GM21526 (cell line): ENCODE data around the gene SERINC1.
"Not testable (repeated sequence)": the region's sequence is repeated elsewhere in the genome, so short reads cannot be mapped to it uniquely, and the experiment has no call there.

Experiments used
- ATAC-seq: cut with Tn5 transposase; IDR thresholded peaks from one replicate; pipeline ENCODE4 v1.9.1; 2021; ENCODE audit warnings: moderate library complexity; ENCODE audit not compliant: unreplicated experiment, low FRiP score

Gene SERINC1

DNA sequence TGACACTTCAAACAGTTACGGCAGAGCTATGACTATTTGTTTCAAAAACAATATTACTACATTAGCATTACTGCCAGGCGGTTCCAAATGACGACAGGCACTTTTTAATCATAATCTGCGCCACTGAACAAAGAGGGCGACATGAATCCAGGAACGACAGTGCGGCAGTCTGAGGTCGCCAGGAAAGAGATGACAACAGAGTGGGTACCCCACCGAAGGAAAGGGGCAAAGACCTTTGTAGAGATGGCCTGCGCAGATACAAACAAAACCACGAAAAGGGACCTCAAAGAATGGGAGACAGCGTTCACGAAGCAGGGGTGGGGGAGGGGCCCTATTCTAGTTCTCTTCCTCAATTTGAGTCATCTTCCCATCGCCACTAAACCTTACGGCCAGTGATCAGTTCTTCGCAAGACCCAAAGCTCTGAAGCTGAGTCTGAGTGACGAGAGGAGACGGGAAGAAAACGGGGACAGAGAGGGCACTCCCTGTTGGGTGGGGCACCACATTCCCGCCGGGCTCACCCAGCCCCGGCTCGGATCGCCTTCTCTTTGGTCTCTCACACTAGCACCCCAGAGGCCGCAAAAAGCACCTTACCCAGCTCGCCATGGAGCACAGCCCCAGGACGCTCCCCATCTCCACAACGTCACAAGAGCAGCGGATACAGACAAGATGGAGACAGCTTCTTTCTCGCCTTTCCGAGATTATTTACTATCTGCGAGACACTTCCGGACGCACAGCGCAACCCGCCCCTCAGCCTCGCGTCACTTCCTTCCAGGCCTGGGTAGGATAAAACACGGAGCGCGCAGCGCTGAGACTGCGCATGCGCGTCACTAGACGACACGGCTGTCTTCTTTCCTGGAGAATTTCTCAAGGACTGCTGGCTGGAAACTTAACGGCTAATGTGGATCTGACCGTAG lies at the start of gene SERINC1:
TSS of gene SERINC1 (minus strand) at position 701 of the 915 bp plus-strand sequence. CDS start at position 631, 70 bp downstream.
- ATAC-seq: peak; percentile 100

DNA sequence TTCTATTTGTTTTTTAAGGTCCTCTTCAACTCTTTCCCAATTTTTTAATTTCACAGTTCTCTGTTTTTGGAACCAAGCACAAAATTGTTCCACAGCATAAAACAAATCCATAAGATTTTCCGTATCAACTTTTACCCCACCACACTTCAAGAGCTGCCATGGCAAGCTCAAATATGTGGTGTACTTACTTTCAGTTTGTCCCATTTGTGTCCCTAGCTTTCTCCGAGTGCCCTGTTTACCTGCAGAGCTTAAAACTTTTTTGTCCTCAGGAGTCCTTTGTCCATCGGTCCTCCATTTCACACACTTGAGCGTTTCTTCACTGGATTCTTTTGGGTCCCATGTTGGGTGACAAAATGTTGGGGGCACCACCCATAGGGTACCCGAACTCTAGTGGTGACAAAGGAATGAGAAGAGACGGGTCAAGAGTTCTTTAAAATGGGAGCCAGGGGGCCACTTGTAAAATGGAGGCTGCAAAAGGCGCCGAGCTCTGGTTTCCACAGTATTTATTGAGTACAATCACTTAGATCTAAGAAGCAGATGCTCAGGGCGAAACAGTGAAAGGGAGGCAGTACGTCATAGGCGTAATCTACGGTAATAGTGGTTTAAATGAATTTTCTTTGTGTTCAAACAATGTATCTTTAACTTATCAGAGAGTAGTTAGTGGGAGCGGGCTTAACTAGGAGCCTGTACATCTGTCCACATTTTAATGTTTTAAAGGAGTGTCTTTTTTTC lies 39.8 kb upstream of the SERINC1 start:
- no peak for ATAC-seq

DNA sequence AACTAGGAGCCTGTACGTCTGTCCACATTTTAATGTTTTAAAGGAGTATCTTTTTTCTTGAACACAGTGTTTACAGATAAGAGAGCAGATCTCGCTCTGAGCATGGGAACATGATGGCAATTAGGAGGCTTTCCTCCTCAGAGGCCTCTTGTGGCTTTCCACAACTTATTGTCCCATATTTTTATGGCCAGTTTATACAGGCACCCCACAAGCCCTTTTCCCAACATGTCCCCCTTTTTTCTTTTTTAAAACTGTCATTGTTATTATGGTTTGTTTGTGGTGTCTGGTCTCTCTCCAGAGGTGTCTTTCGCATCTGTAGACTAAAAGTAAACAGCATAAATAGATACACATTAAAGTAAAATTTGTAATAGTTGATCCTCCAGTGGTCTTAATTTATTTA lies 33.6 kb upstream of the SERINC1 start:
- not testable (repeated sequence) for ATAC-seq

DNA sequence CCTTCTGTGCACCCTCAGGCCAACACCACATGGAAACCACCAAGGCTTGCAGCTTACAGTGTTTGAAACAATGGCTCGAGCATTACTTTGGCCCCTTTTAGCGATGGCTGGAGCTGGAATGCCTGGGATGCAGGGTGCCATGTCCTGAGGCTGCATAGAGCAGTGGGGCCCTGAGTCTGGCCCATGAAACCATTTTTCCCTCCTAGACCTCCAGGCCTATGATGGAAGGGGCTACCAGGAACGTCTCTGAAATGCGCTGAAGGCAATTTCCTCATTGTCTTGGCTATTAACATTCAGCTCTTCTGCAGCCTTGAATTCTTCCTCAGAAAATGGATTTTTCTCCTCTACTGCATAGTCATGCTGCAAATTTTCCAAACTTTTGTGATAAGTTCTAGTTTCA lies 29.9 kb upstream of the SERINC1 start:
- ATAC-seq: no peak

DNA sequence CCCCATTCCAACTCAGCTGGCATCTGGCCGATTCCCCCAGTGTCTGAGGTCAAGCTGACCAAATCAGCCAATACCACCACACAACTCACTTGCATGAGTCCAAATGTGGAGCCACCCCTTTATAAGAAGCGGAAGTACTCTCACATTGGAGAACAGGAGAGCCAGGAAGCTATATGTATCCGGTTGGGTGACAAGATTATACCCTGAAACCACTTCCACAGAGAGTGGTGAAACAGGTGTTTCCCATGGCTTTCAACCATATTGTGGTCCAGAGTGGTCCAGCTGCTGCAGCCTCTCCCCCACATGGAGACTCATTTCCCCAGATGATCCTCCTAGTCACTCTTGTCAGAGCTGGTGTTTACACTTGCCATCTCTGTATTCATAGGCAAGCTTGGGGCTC lies 24.0 kb upstream of the SERINC1 start:
- ATAC-seq: peak; percentile 49

DNA sequence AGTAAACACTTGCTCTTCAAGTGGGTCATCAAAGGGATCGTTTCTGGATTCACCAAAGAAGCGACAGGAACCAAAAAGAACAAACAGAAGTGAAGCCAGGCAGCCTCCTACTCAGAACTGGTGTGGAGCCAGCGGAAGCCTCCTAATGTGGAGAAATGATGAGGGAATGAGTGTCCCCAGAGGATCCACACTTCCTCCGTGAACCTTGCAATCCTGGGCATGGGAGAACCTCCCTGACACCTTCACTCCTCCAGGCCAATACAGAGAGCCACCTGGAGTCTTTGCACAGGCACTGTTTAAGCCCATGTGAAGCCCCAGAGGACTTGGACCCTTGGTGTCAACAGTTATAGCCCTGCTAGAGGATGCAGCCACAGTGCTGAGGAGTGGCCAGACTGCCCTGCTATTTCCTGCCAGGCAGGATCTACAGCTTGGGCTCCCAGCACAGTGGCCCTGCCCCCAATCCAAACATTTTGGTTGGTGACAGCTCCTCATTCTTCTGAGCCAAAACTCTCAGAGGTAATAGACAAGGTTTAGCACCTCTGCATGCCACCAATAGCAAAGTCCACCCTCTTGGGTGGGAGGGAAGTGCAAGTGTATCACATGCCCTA lies 23.2 kb upstream of the SERINC1 start:
- ATAC-seq: no peak

DNA sequence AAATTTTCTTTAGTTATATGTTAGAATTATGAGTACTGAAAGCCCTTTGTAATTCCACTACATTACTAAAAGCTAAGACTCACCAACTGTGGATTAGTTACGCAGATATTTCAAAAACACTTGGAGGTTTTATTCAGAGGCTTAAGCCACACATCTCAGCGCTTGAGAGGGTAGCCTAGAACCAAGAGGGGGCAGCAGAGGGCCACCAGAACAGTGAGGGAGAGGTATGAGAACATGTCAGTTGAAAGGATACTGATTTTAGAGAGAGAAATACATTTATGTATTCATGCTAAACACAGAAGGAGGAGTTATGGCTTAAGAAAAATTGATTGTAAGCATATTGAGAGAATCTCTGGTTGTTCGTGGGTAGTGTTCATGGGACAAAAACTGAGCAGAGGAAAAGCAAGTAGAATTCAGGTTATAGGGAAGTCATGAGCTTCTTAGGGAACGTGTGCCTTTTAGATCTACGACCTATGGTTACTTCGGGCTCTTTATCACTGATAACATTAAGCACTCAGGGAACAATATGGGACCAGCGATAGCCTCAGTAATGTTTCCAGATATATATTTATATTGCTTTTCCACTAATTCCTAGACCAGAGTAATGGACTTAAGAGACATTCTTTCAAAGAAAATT lies 20.4 kb upstream of the SERINC1 start:
- peak; percentile 97 for ATAC-seq

DNA sequence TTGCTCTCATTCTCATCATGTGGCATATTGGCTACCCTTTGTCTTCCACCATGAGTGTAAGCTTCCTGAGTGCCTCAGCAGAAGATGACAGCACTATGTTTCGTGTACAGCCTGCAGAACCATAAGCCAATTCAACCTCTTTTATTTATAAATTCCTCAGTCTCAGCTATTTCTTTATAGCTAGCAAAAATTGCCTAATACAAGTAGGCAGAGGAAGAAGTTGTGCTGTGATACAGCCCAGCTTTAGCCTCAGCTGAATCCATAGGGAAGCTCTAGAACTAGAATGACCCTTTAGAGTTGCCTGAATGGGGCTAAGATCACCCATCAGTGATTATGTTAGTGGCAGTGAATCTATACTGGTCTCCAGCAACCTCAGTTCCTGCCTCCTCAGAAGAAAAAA lies 19.0 kb upstream of the SERINC1 start:
- ATAC-seq: no peak

DNA sequence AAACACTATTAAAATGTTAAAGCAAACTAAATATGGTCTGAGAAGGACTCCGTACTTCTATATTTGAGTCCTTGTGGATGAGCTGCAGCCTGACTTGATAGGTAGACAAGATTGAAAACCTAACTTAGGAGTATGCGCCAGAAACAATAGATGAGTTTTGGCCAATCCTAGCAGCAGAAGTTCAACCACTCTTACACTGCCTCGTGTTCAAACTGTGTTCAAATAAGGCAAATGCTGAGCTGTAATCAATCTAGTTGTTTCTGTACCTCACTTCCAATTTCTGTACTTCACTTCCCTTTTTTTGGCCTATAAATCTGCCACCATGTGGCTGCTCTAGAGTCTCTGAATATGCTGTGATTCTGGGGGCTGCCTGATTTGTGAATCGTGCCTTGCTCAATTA lies 13.2 kb upstream of the SERINC1 start:
- peak; percentile 92 for ATAC-seq

DNA sequence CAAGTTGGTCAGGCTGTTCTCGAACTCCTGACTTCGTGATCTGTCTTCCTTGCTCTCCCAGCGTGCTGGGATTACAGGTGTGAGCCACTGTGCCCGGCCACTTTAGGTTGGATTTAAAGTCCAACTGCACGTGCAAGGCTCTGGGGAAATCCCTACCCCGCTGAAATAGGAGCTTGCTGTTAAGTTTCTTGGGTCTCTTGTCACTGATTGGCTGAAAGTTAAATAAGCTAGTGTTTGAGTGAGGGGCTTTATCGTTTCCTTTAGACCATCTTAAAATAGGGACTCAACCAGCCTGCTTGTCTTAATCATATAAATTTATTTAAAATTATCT lies 11.1 kb upstream of the SERINC1 start:
- ATAC-seq: no peak

DNA sequence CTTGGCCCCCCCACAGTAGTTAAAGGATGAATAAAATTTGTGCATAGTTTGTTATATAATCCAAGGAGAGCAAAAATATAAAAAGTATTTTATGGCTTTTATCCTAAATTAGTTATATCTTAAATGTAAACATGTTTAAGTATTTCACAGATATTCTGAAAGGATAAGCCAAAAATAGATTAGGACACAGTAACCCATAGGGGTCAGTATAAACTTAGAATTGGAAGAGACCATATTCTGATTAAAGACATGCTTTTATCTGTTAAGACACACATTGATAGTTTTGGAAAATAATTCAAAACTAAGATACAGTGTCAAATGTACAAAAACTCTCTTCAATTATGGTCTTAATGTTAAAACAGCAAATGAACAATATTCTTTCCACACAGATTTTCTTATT lies 4.5 kb upstream of the SERINC1 start:
- no peak for ATAC-seq

DNA sequence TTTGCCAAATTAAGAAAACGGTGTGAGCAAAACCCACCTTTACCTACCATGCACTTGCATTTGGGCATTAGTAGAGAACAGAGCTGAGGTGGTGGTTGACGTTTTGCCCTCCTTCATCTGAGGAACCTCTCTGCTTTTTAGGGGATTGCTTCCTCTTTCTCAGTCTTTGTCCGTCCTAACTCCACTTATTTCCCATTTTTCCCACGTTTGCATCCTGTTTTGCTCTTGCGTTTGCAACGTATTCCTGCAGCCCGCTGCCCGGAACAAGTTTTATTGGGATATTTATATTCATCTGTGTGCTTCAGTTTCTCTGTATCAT lies 374 bp upstream of the SERINC1 start:
- ATAC-seq: peak; percentile 51

DNA sequence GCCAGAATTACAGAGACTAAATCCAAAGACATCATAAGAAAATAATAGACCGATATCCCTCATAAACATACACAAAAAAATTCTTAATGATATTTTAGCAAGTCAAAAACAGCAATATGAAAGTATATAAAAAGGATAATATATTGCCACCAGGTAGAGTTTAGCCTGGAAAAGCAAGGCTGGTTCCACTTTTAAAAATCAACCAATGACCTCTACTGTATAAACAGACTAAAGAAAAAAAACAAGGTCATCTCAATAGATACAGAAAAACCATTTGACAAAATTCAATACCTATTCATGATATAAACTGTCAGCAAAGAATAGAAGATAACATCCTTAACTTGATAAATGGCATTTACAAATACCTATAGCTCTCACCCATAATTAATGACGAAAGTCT lies 9.7 kb downstream of the SERINC1 start:
- no peak for ATAC-seq

DNA sequence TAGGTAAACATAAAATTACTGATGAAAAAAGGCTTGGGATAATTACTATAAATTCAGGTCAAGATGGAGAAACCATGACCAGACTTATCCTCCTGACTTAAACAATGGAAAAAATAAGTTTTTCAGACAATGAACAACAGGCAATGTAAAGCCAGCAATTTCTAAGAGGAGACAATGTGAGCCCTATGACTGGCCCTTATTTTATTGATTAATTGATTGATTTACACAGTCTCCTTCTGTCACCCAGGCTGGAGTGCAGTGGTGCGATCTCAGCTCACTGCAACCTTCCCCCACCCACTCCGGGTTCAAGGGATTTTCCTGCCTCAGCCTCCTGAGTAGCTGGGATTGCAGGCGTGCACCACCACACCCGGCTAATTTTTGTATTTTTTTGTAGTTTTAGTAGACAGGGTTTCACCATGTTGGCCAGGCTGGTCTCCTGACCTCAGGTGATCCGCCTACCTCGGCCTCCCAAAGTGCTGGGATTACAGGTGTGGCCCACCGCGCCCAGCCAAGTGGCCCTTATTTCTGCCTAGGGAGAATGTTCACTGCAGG lies 11.7 kb downstream of the SERINC1 start:
- ATAC-seq: not testable (repeated sequence)

DNA sequence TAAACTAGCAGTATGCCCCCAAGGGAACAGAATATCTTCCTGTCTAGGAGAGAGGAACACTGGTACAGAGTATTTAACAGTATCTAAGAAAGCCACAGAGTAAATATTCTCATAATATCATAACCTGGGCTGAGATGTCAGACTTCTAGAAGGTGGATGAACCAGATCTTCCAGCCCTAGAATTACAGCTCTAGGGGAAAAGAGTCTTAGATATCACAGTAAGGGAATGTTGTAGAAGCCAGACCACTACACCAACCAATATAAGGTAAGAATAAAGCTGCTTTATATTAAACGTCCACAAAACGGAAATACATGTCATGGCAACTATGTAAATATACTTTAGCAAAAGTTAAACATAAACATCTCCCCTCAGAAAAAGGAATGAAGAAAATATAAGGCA lies 12.4 kb downstream of the SERINC1 start:
- no peak for ATAC-seq

DNA sequence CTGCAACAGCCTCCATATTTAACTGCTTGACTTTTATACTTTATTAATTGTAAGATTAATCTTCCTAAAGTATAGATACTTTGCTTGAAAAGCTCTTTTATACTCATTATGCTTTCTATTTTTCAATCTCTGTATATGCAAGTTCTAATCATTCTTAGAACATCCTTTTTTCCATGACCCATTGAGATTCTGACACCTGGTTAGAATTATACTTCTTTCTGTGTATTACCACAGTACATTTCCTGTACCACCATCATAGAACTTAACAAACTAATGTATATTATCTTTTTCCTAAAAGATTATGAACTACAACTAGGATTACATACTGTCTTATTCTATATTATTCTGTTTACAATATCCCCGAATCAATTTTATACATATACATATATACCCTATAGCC lies 13.5 kb downstream of the SERINC1 start:
- ATAC-seq: no peak

DNA sequence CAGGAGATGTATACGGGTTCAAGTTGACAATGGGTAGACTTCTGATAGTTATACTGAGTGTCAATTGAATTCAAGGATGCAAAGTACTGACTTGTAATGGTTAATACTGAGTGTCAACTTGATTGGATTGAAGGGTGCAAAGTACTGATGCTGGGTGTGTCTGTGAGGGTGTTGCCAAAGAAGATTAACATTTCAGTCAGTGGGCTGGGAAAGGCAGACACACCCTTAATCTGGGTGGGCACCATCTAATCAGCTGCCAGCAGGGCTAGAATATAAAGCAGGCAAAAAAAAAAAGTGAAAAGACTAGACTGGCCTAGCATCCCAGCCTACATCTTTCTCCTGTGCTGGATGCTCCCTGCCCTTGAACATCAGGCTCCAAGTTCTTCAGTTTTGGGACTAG lies 16.5 kb downstream of the SERINC1 start:
- not testable (repeated sequence) for ATAC-seq

DNA sequence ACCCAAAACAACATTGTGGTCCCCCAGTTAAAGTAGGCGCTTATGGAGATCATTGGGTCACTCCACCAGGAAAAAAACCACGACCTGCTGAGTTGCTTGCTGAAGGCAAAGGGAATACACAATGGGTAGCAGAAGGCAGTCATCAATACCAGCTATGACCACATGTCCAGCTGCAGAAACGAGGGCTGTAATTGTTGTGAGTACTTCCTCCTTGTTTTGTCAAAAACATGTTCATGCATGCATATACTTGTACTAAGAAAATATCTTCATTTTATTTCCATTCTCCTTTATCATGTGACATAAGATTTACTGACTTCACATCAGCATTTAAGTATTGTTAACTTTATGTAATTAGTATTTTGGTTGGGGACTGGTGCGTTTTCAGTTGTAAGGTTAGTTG lies 16.9 kb downstream of the SERINC1 start:
- ATAC-seq: no peak

DNA sequence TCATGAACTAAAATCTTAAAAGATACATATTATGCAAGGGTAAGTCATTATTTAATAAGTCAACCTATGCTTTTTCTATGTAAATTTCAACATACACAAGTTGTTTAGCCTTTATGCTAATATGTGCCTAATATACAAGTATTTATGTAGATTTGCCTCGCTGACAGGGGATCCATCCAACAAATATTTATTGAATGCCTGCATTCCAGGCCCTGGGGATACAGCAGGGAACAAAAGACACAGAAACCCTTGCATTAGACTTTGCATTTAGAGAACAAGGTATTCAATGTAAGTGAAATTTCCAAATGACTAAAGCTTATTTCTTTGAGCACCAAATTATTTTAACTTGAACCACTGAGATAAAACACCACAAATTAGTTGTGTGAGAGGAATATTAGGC lies 19.1 kb downstream of the SERINC1 start:
- ATAC-seq: no peak

DNA sequence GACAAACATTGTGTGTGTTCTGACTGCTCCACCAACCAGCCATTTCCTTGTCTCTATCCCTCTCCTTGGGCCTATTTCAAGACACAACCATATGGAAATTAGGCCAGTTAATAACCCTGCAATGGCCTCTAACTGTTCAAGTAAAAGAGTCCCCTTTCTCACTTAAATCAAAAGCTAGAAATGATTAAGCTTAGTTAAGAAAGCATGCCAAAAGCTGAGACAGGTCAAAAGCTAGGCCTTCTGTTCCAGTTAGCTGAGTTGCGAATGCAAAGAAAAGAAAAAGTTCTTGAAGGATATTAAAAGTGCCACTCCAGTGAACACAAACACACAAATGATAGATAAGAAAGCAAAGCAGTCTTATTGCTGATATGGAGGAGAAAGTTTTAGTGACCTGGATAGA lies 22.5 kb downstream of the SERINC1 start:
- no peak for ATAC-seq

DNA sequence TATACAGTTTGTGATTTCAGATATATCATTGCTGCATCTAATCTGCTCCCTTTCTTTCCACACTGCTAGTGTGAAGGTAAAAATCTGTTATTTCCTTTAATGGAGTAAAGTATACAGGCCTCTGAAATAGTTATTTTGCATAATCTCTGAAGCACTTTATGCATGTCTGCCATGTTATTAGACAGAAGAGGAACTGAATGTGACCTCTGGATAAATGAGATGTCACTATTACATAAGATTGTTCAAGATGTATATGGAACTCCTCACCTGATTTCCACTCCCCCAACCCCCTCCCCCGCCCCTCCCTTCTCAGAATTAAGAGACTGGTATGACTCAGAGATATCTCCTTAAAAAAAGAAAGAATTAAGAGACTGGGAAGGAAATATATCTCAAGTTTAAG lies 26.3 kb downstream of the SERINC1 start:
- no peak for ATAC-seq
